Measurements from ENCODE around the gene UNC13B.

The UNC13B gene

GRCh38 chr9:35280399-35280798, 118.6 kb downstream of the UNC13B start:
- DNase-seq, result no peak

DNA sequence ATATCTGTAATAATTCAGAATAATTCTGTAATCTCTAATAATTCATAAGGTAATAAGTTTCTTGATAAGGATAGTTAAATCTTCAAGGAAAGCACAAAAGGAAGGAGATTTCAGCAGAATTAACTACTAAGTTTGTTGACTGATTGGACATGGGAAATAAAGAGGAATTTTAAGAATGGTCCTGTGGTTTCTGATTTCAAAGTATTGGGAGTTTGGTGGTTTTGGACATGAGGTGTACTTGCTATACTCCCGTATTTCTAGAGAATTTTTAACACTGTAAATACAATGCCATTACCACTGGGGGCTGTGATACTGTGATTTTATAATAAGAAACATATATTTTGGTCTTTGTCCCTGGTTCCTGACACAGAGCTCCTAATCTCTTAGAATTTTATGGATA, 123.9 kb downstream of the UNC13B start:
- no peak for DNase-seq

GRCh38 chr9:35286381-35286780, 124.6 kb downstream of the UNC13B start:
- no peak for DNase-seq

DNA sequence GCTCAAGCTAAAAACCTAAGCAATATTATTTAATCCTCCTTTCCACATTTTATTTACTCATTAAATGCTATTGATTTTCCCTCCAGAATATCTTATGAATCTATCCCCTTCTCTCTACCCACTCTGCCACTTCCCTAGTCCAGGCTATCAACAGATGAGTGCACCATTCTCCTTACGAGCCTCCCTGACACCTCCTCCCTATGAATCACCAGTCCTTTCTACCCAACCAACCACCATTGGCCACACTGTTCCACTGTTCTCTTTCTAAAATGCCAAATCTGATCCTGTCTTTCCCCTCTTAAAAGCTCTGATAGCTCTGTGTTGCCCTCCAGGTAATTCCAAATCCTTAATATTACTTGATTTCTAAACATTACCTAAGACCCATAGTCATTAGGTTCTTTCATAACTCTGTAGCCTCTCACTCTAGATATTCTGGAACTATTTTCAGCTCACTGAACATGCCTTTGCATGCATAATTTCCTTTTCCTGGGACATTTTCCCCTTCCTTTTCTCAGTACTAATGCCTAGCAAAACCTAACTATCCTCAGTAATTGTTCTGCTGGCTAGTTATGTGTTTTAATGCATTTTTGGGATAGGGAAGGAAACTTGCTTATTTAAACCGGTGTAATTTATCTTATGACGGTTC, 126.3 kb downstream of the UNC13B start:
- DNase-seq, result no peak

GRCh38 chr9:35288778-35289177, 127.0 kb downstream of the UNC13B start:
- DNase-seq, result no peak

GRCh38 chr9:35293376-35293964, 131.7 kb downstream of the UNC13B start:
- no peak for DNase-seq

DNA sequence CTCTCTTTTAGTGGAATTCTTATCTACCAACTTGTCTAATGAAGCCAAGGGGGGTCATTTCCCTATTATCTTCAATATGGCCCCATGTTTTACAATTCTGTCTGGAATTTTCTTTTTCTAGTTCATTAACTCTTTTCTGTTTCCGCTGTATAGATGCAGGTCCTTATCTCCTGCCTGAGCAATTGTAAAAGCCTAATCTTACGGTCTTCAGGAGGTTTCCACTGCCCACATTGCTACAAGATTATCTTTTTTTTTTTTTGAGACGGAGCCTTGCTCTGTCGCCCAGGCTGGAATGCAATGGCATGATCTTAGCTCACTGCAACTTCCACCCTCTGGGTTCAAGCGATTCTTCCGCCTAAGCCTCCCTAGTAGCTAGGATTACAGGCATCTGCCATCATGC, 132.3 kb downstream of the UNC13B start:
- no peak for DNase-seq

- no peak for DNase-seq
Measured at GRCh38 chr9:35294556-35294955, 132.7 kb downstream of the UNC13B start.

DNA sequence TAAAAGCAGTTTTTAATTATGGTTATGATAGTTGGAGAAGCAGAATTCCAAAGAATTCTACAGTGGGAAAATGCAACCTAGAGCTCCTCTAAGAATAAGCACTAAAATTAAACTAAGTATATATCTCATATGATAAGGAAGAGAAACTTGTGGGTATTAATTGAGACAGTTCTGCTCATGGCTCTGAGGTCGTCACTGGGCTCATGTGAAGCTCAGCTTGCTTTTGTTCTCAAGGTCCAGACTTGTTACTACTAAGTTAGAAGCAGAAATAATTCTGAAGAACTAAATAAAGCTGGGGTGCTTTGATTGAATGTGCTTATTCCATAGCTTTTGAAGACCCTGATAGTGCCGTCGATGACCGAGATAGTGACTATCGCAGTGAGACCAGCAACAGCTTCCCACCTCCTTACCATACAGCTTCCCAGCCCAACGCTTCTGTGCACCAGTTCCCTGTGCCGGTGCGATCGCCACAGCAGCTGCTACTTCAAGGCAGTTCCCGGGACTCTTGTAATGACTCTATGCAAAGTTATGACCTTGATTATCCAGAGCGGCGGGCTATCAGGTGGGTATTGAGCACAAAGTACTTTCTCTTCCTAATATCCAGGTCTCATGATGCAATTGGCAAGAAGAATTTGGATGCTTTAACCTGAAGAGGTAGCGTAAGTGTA, 133.7 kb downstream of the UNC13B start:
- DNase-seq, result no peak

DNA sequence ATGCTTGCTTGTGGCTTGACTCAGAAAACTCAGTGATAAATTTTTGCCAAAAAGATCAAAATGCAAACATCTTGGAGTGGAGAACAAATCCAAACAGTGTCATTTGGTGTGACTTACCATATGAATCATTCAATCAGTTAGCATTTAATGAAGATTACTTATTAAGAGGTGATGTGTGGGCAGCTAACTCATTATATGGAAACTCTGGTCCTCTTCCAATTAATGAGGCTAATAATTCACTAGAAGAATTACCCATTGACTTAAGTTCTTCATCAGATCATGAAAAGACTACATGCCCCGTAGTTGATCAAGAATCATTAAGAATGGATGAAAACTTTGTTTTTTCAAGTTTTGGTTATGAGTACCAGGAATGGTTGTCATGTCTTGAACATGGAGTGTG, 141.8 kb downstream of the UNC13B start:
- DNase-seq, result no peak

DNA sequence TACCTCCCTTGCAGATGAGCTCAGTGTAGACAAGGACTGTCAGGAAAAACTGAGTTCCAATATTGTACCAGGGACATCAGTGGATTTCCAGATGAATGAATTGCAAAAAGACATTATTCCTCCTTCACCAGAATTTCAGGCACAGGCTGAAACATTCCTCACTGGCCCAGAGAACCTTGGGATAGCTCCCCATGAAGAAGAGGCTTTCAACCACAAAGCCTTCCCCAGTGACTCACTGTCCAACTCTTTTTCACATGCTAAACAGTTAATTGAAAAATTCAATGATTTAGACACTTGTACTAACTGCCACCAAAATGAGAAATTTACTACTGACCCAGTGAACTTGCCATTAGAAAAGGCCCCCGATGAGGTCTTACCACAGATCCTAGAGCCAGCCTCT, 144.5 kb downstream of the UNC13B start:
- no peak for DNase-seq

DNA sequence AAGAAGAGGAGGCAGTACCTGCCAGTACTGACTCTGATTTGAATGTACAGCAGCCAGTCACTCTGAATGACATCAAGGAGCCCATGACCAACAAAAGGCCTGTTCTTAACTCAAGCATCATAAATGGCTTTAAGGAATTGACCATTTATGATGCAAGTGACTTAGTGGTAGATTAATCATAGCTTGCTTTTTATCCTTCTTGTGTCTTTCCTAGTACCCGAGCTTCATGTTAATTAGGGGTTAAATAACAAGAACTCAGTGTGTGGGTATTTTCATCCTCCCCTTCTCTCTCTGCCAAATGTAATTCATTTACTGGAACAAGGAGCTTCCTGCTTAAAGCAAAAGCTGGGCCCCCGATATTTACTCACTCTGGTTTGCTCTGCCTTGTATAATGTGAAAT, 146.5 kb downstream of the UNC13B start:
- no peak for DNase-seq

GRCh38 chr9:35311891-35312639, 150.3 kb downstream of the UNC13B start:
- DNase-seq, result no peak

- no peak for DNase-seq
Measured at GRCh38 chr9:35313460-35313859, 151.7 kb downstream of the UNC13B start.

DNA sequence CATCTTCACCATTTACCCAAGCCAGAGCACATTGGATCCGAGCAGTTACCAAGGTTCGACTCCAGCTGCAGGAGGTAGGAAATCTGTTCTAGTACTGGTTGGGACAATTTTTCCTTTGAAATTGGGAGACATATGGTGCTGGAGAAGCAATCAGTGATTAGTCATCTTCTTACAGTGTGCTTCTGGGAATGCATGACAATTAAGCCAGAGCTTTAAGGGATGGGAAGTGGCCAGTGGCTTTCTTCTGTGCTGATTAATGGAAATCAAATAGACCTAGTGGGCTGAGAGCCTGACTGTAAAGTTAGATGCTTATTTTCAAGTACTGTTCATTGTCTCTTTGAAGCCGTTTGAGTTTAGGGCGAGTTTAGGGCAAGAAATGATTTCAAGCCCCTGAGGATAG, 152.1 kb downstream of the UNC13B start:
- DNase-seq, result no peak

GRCh38 chr9:35318741-35319140, 156.9 kb downstream of the UNC13B start:
- DNase-seq, result no peak

- DNase-seq, result no peak
Measured at GRCh38 chr9:35322075-35322885, 160.5 kb downstream of the UNC13B start.

GRCh38 chr9:35324966-35325365, 163.2 kb downstream of the UNC13B start:
- DNase-seq, result no peak

DNA sequence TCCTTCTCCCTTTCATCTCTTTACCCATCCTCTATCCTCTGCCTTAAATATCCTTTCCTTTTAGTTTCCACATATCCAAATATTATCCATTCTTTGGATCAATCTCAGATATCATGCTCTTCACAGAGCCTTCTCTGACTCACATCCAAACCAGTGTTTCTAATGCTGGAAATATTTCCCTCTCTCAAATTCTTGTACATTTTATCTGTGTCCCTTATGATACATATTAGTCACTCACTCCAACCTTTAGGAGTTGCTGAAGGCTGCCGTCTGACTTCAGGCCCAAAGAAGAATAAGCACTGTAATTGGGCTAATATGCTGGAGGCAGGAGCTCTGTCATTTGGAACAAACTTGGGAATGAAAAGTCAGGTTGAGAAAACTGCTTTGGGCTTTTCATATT, 171.7 kb downstream of the UNC13B start:
- no peak for DNase-seq

- no peak for DNase-seq
Measured at GRCh38 chr9:35335164-35335563, 173.4 kb downstream of the UNC13B start.

GRCh38 chr9:35338086-35338485, 176.3 kb downstream of the UNC13B start:
- no peak for DNase-seq

- DNase-seq, result no peak
Measured at GRCh38 chr9:35338561-35339274, 176.9 kb downstream of the UNC13B start.
